ENCODE data around the gene URI1. TPM values are rescaled to one million over a fixed set of nuclear protein-coding genes. Genes with fewer than 3 reads are reported as not detected.
A peak's percentile ranks its signal among the peaks of the same experiment; 100 is the strongest.

URI1 gene
- total RNA-seq, 1 experiment from 2014 or later: 71.0 TPM

DNA sequence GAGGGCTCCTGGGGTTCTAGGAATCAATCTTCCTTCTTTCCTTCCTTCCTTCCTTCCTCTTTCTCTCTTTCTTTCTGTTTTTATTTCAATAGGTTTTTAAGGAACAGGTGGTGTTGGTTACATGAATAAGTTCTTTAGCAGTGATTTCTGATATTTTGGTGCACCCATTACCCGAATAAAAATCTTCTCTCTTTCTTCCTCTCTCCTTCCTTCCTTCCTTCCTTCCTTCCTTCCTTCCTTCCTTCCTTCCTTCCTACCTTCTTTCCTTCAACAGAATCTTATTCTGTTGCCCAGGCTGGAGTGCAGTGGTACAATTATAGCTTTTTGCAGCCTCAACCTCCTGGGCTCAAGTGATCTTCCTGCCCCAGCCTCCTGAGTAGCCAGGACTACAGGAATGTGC is 16.0 kb upstream of the URI1 start:
- ATAC-seq (no peak), DNase-seq (ENCODE audit: low read depth, low spot score) (no peak)
- H3K4me1 ChIP-seq (ENCODE audit: control insufficient read depth, insufficient read depth, low read length): no peaks in the 10 kb centered on the region
- TF ChIP-seq SIN3A (IDR thresholded peaks at IDR 0.05; ENCODE audit: borderline replicate concordance, insufficient read depth, low read depth, low read length): no peak
- no peak for TF ChIP-seq CTCF (IDR thresholded peaks at IDR 0.05)
- no peak for TF ChIP-seq TCF7L2 (IDR thresholded peaks at IDR 0.05; ENCODE audit: low read depth, low read length)
- no peak for TF ChIP-seq REST (IDR thresholded peaks at IDR 0.05; ENCODE audit: insufficient read depth in 1 of 2, low read depth in 2 of 2, low read length in 1 of 2)
- TF ChIP-seq POLR2AphosphoS5 (IDR thresholded peaks at IDR 0.05; ENCODE audit: low read depth, low read length): no peak
- in situ Hi-C loops (cut with HindIII; ENCODE audit: low pct_unique_long_range_greater_than_20kb, low sequenced_read_pairs): no loop called here
- no peaks in the 10 kb centered on the region for H3K36me3 ChIP-seq (ENCODE audit: control insufficient read depth, insufficient read depth, low read length)
- ChIA-PET CTCF (no interaction called here), POLR2A (no interaction called here)
- no peak overlapping the region for H3K4me3 ChIP-seq (ENCODE audit: low read depth in 2 of 2, low read length in 2 of 2)
- no peaks in the 10 kb centered on the region for H3K9me3 ChIP-seq (ENCODE audit: control insufficient read depth, insufficient read depth, low read depth, low read length)
- H3K27me3 ChIP-seq (ENCODE audit: control insufficient read depth, insufficient read depth, low read length): no peaks in the 10 kb centered on the region
- intact Hi-C loops (cut with micrococcal nuclease; ENCODE audit: unreplicated experiment): no loop called here
- no TSS peak for BruUV-seq (replicated peaks)
- H3K27ac ChIP-seq (ENCODE audit: low read length): no peak overlapping the region

DNA sequence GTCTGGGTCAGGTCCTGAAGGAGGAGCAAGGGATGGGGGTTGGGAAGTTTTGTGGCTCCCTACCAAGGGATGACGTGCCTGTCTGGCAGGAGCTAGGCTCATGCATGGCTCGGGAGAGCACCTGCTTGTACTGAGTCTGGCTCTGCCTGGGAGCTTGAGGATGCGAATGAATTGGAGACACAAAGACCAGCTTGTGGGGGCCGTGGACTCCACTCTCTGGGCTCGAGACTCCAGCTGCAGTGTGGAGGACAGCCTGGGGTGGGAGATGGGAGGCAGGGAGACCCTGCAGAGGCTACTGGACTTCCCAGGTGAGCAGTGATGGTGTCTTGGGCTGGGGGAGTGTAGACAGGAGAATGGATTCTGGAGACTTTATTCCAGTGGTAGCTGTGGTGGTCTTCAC is 15.2 kb upstream of the URI1 start:
- TF ChIP-seq SIN3A (IDR thresholded peaks at IDR 0.05; ENCODE audit: borderline replicate concordance, insufficient read depth, low read depth, low read length): no peak
- CTCF ChIA-PET: no interaction called here

GRCh38 chr19:29927944-29928625 is 14.0 kb upstream of the URI1 start:
- intact Hi-C loops (cut with micrococcal nuclease; ENCODE audit: unreplicated experiment): no loop called here
- Histone ChIP-seq H3K27ac (ENCODE audit: low read length) (no peak overlapping the region), H3K4me3 (ENCODE audit: low read depth in 2 of 2, low read length in 2 of 2) (peak overlapping the region in 1 of 2 experiments; percentile 32; a peak in 2 of 4 replicates), H3K36me3 (ENCODE audit: control insufficient read depth, insufficient read depth, low read length) (no peaks in the 10 kb centered on the region), H3K27me3 (ENCODE audit: control insufficient read depth, insufficient read depth, low read length) (no peaks in the 10 kb centered on the region), H3K4me1 (ENCODE audit: control insufficient read depth, insufficient read depth, low read length) (no peaks in the 10 kb centered on the region), H3K9me3 (ENCODE audit: control insufficient read depth, insufficient read depth, low read depth, low read length) (no peaks in the 10 kb centered on the region)
- ATAC-seq (peak; percentile 26; the same call in 1 of the 2 replicates), DNase-seq (ENCODE audit: low read depth, low spot score) (no peak)
- no TSS peak for BruUV-seq (replicated peaks)
- ChIA-PET CTCF (no interaction called here), POLR2A (no interaction called here)
- no peak for TF ChIP-seq REST (IDR thresholded peaks at IDR 0.05; ENCODE audit: insufficient read depth in 1 of 2, low read depth in 2 of 2, low read length in 1 of 2)
- TF ChIP-seq POLR2AphosphoS5 (IDR thresholded peaks at IDR 0.05; ENCODE audit: low read depth, low read length): no peak
- TF ChIP-seq CTCF (IDR thresholded peaks at IDR 0.05): no peak
- TF ChIP-seq TCF7L2 (IDR thresholded peaks at IDR 0.05; ENCODE audit: low read depth, low read length): no peak
- no peak for TF ChIP-seq SIN3A (IDR thresholded peaks at IDR 0.05; ENCODE audit: borderline replicate concordance, insufficient read depth, low read depth, low read length)
- in situ Hi-C loops (cut with HindIII; ENCODE audit: low pct_unique_long_range_greater_than_20kb, low sequenced_read_pairs): no loop called here

More for the DNA sequence above, 15.2 kb upstream of the URI1 start:
- in situ Hi-C loops (cut with HindIII; ENCODE audit: low pct_unique_long_range_greater_than_20kb, low sequenced_read_pairs) (no loop called here), intact Hi-C loops (cut with micrococcal nuclease; ENCODE audit: unreplicated experiment) (no loop called here)
- H3K27ac ChIP-seq (ENCODE audit: low read length): no peak overlapping the region
- no peak for DNase-seq (ENCODE audit: low read depth, low spot score)
- BruUV-seq (replicated peaks): no TSS peak
- H3K4me1 ChIP-seq (ENCODE audit: control insufficient read depth, insufficient read depth, low read length): no peaks in the 10 kb centered on the region
- no peaks in the 10 kb centered on the region for H3K9me3 ChIP-seq (ENCODE audit: control insufficient read depth, insufficient read depth, low read depth, low read length)
- no peak overlapping the region for H3K4me3 ChIP-seq (ENCODE audit: low read depth in 2 of 2, low read length in 2 of 2)
- H3K36me3 ChIP-seq (ENCODE audit: control insufficient read depth, insufficient read depth, low read length): no peaks in the 10 kb centered on the region
- POLR2A ChIA-PET: interaction anchor here (0.7 kb wide), 1 partner anchor 227 kb away, joined by 11 read pairs; no protein-coding TSS in a partner anchor
- H3K27me3 ChIP-seq (ENCODE audit: control insufficient read depth, insufficient read depth, low read length): no peaks in the 10 kb centered on the region
- no peak for ATAC-seq
